ENCODE data around the gene FADS1.

The FADS1 gene

DNA sequence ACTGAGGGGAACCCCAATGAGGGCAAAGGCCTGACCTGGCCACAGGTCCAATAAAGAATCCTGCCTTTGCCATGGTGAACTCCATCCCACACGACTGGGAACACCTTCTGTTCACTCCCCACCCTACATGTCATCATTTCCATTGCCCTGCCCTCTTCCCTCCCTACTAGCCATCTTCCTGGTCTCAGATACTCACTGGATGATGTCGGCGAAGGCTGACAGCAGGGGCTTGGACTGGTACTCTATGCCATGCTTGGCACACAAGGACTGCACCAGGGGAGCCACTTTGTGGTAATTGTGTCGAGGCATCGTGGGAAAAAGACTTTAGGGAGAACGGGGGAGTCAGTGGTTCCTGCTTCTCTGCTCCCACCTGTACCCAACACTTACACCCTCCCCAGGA is 14.2 kb downstream of the FADS1 start:
- ATAC-seq: no peak
- no peak for TF ChIP-seq SNAI2 (CRISPR knock-in tag; IDR thresholded peaks at IDR 0.05)
- no peak for TF ChIP-seq TOX (CRISPR knock-in tag; IDR thresholded peaks at IDR 0.05; ENCODE audit: borderline replicate concordance)
- TF ChIP-seq ZNF8 (CRISPR knock-in tag; IDR thresholded peaks at IDR 0.05): no peak
- no peak for TF ChIP-seq ZC3H10 (CRISPR knock-in tag; IDR thresholded peaks at IDR 0.05)
- no peak for TF ChIP-seq ESRRG (CRISPR knock-in tag; IDR thresholded peaks at IDR 0.05)
- no peak for TF ChIP-seq ZNF565 (CRISPR knock-in tag; conservative IDR thresholded peaks at IDR 0.05; ENCODE audit: low read depth)
- TF ChIP-seq ZFP30 (CRISPR knock-in tag; IDR thresholded peaks at IDR 0.05): no peak
- TF ChIP-seq CSRNP3 (CRISPR knock-in tag; IDR thresholded peaks at IDR 0.05): no peak
- no peak for TF ChIP-seq ARNTL (CRISPR knock-in tag; IDR thresholded peaks at IDR 0.05; ENCODE audit: borderline replicate concordance, low read depth)
- no peak for TF ChIP-seq ZNF70 (CRISPR knock-in tag; IDR thresholded peaks at IDR 0.05)
- TF ChIP-seq ISL1 (CRISPR knock-in tag; IDR thresholded peaks at IDR 0.05): no peak
- no peak for TF ChIP-seq CSDC2 (CRISPR knock-in tag; IDR thresholded peaks at IDR 0.05)
- TF ChIP-seq PATZ1 (CRISPR knock-in tag; IDR thresholded peaks at IDR 0.05; ENCODE audit: borderline replicate concordance): no peak
- no peak for TF ChIP-seq ZFP3 (CRISPR knock-in tag; IDR thresholded peaks at IDR 0.05)

- TF ChIP-seq CSDC2 (CRISPR knock-in tag; IDR thresholded peaks at IDR 0.05): no peak
- TF ChIP-seq ZC3H10 (CRISPR knock-in tag; IDR thresholded peaks at IDR 0.05): no peak
- no peak for TF ChIP-seq ARNTL (CRISPR knock-in tag; IDR thresholded peaks at IDR 0.05; ENCODE audit: borderline replicate concordance, low read depth)
- TF ChIP-seq, protein P1, sequence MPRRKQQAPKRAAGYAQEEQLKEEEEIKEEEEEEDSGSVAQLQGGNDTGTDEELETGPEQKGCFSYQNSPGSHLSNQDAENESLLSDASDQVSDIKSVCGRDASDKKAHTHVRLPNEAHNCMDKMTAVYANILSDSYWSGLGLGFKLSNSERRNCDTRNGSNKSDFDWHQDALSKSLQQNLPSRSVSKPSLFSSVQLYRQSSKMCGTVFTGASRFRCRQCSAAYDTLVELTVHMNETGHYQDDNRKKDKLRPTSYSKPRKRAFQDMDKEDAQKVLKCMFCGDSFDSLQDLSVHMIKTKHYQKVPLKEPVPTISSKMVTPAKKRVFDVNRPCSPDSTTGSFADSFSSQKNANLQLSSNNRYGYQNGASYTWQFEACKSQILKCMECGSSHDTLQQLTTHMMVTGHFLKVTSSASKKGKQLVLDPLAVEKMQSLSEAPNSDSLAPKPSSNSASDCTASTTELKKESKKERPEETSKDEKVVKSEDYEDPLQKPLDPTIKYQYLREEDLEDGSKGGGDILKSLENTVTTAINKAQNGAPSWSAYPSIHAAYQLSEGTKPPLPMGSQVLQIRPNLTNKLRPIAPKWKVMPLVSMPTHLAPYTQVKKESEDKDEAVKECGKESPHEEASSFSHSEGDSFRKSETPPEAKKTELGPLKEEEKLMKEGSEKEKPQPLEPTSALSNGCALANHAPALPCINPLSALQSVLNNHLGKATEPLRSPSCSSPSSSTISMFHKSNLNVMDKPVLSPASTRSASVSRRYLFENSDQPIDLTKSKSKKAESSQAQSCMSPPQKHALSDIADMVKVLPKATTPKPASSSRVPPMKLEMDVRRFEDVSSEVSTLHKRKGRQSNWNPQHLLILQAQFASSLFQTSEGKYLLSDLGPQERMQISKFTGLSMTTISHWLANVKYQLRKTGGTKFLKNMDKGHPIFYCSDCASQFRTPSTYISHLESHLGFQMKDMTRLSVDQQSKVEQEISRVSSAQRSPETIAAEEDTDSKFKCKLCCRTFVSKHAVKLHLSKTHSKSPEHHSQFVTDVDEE (CRISPR knock-in tag; IDR thresholded peaks at IDR 0.05): no peak
- no peak for TF ChIP-seq CSRNP3 (CRISPR knock-in tag; IDR thresholded peaks at IDR 0.05)
- TF ChIP-seq SNAI2 (CRISPR knock-in tag; IDR thresholded peaks at IDR 0.05): no peak
- no peak for TF ChIP-seq RARB (CRISPR knock-in tag; IDR thresholded peaks at IDR 0.05)
- TF ChIP-seq ZFP3 (CRISPR knock-in tag; IDR thresholded peaks at IDR 0.05): no peak
- TF ChIP-seq, protein P2, sequence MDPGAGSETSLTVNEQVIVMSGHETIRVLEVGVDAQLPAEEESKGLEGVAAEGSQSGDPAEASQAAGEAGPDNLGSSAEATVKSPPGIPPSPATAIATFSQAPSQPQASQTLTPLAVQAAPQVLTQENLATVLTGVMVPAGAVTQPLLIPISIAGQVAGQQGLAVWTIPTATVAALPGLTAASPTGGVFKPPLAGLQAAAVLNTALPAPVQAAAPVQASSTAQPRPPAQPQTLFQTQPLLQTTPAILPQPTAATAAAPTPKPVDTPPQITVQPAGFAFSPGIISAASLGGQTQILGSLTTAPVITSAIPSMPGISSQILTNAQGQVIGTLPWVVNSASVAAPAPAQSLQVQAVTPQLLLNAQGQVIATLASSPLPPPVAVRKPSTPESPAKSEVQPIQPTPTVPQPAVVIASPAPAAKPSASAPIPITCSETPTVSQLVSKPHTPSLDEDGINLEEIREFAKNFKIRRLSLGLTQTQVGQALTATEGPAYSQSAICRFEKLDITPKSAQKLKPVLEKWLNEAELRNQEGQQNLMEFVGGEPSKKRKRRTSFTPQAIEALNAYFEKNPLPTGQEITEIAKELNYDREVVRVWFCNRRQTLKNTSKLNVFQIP (CRISPR knock-in tag; IDR thresholded peaks at IDR 0.05; ENCODE audit: borderline replicate concordance, low read depth): no peak
- TF ChIP-seq ZNF8 (CRISPR knock-in tag; IDR thresholded peaks at IDR 0.05): no peak
- no peak for ATAC-seq
Measured at GRCh38 chr11:61800331-61801281, 16.2 kb downstream of the FADS1 start.

DNA sequence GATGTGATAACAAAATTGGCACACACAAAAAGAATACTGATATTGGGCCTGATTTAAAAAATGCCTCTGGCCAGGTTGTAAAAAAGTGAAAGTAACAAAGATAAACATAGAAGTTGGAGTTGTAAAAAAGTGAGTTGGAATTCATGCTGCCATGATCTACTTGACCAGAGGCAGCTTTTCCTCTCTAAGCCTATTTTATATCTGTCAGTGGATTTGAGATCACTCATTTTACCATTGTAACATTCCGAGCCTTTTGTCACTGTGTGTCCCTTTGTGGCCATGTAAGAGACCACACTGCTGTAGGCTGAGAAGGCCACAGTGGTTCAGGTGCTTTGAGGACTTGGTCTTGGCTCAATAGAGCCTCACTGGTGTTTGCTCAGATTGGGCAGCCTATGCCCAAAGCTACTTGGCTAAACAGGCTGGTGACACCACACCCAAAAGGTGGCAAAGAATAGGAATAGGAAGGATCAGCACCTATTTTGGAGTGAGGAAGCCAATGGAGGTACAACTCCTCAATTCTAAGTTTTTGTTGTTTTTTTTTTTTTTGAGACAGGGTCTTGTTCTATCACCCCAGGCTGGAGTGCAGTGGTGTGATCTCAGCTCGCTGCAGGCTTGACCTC is 17.0 kb downstream of the FADS1 start:
- TF ChIP-seq ZNF565 (CRISPR knock-in tag; conservative IDR thresholded peaks at IDR 0.05; ENCODE audit: low read depth) (no peak), ARNTL (CRISPR knock-in tag; IDR thresholded peaks at IDR 0.05; ENCODE audit: borderline replicate concordance, low read depth) (no peak), ZFP30 (CRISPR knock-in tag; IDR thresholded peaks at IDR 0.05) (no peak), SNAI2 (CRISPR knock-in tag; IDR thresholded peaks at IDR 0.05) (no peak)
- TF ChIP-seq, protein P3, sequence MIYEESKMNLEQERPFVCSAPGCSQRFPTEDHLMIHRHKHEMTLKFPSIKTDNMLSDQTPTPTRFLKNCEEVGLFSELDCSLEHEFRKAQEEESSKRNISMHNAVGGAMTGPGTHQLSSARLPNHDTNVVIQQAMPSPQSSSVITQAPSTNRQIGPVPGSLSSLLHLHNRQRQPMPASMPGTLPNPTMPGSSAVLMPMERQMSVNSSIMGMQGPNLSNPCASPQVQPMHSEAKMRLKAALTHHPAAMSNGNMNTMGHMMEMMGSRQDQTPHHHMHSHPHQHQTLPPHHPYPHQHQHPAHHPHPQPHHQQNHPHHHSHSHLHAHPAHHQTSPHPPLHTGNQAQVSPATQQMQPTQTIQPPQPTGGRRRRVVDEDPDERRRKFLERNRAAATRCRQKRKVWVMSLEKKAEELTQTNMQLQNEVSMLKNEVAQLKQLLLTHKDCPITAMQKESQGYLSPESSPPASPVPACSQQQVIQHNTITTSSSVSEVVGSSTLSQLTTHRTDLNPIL (CRISPR knock-in tag; IDR thresholded peaks at IDR 0.05; ENCODE audit: low read depth): no peak

More for the DNA sequence above, 17.0 kb downstream of the FADS1 start:
- ATAC-seq: no peak

Data from SK-N-SH treated with all-trans-retinoic acid at 6 μM for 48 hours (cell line).